ENCODE data around the gene TMTC2. TPM values are rescaled to one million over a fixed set of nuclear protein-coding genes. Genes with fewer than 3 reads are reported as not detected.

TMTC2 gene
- total RNA-seq, 1 donor from 2014 or later, result 3.6 TPM

- peaks cover 21% of the 10 kb centered on the region for H3K4me1 Mint-ChIP-seq (ENCODE audit: unreplicated experiment)
- no peak for TF ChIP-seq CTCF (IDR thresholded peaks at IDR 0.05; ENCODE audit: unreplicated experiment)
- H3K36me3 Mint-ChIP-seq (ENCODE audit: low read depth, unreplicated experiment), result no peaks in the 10 kb centered on the region
- no peaks in the 10 kb centered on the region for H3K27me3 Mint-ChIP-seq (ENCODE audit: unreplicated experiment)
- H3K9me3 Mint-ChIP-seq (ENCODE audit: unreplicated experiment), result no peaks in the 10 kb centered on the region
- no peak overlapping the region for H3K4me3 Mint-ChIP-seq (ENCODE audit: unreplicated experiment)
- H3K27ac Mint-ChIP-seq (ENCODE audit: unreplicated experiment), result no peak overlapping the region
- DNase-seq (ENCODE audit: low spot score), result no peak
Measured at GRCh38 chr12:83089575-83089974, 402.9 kb downstream of the TMTC2 start.

GRCh38 chr12:83092129-83092528 lies 405.4 kb downstream of the TMTC2 start:
- Mint-ChIP-seq H3K27ac (ENCODE audit: unreplicated experiment) (peak overlapping the region; percentile 8), H3K9me3 (ENCODE audit: unreplicated experiment) (no peaks in the 10 kb centered on the region), H3K4me3 (ENCODE audit: unreplicated experiment) (no peak overlapping the region), H3K4me1 (ENCODE audit: unreplicated experiment) (peaks cover 21% of the 10 kb centered on the region), H3K27me3 (ENCODE audit: unreplicated experiment) (no peaks in the 10 kb centered on the region), H3K36me3 (ENCODE audit: low read depth, unreplicated experiment) (no peaks in the 10 kb centered on the region)
- TF ChIP-seq CTCF (IDR thresholded peaks at IDR 0.05; ENCODE audit: unreplicated experiment), result no peak
- DNase-seq (ENCODE audit: low spot score), result no peak

- no peak for TF ChIP-seq CTCF (IDR thresholded peaks at IDR 0.05; ENCODE audit: unreplicated experiment)
- H3K9me3 Mint-ChIP-seq (ENCODE audit: unreplicated experiment), result no peaks in the 10 kb centered on the region
- H3K4me1 Mint-ChIP-seq (ENCODE audit: unreplicated experiment), result peaks cover 22% of the 10 kb centered on the region
Measured at GRCh38 chr12:83092606-83093005, 405.9 kb downstream of the TMTC2 start.

GRCh38 chr12:83093426-83093825 lies 406.7 kb downstream of the TMTC2 start:
- DNase-seq (ENCODE audit: low spot score), result no peak
- peaks cover 26% of the 10 kb centered on the region for H3K4me1 Mint-ChIP-seq (ENCODE audit: unreplicated experiment)
- H3K4me3 Mint-ChIP-seq (ENCODE audit: unreplicated experiment), result no peak overlapping the region
- no peaks in the 10 kb centered on the region for H3K36me3 Mint-ChIP-seq (ENCODE audit: low read depth, unreplicated experiment)
- H3K27ac Mint-ChIP-seq (ENCODE audit: unreplicated experiment), result no peak overlapping the region
- H3K9me3 Mint-ChIP-seq (ENCODE audit: unreplicated experiment), result no peaks in the 10 kb centered on the region
- no peaks in the 10 kb centered on the region for H3K27me3 Mint-ChIP-seq (ENCODE audit: unreplicated experiment)
- no peak for TF ChIP-seq CTCF (IDR thresholded peaks at IDR 0.05; ENCODE audit: unreplicated experiment)

More at GRCh38 chr12:83092606-83093005, 405.9 kb downstream of the TMTC2 start:
- H3K4me3 Mint-ChIP-seq (ENCODE audit: unreplicated experiment), result no peak overlapping the region
- no peaks in the 10 kb centered on the region for H3K27me3 Mint-ChIP-seq (ENCODE audit: unreplicated experiment)
- no peaks in the 10 kb centered on the region for H3K36me3 Mint-ChIP-seq (ENCODE audit: low read depth, unreplicated experiment)
- DNase-seq (ENCODE audit: low spot score), result no peak
- H3K27ac Mint-ChIP-seq (ENCODE audit: unreplicated experiment), result no peak overlapping the region

GRCh38 chr12:83097643-83098342 lies 411.1 kb downstream of the TMTC2 start:
- H3K36me3 Mint-ChIP-seq (ENCODE audit: low read depth, unreplicated experiment), result no peaks in the 10 kb centered on the region

More at GRCh38 chr12:83097643-83098342, 411.1 kb downstream of the TMTC2 start:
- no peak for DNase-seq (ENCODE audit: low spot score)
- no peak for TF ChIP-seq CTCF (IDR thresholded peaks at IDR 0.05; ENCODE audit: unreplicated experiment)
- H3K27me3 Mint-ChIP-seq (ENCODE audit: unreplicated experiment), result no peaks in the 10 kb centered on the region
- no peak overlapping the region for H3K4me3 Mint-ChIP-seq (ENCODE audit: unreplicated experiment)
- no peaks in the 10 kb centered on the region for H3K9me3 Mint-ChIP-seq (ENCODE audit: unreplicated experiment)
- no peak overlapping the region for H3K27ac Mint-ChIP-seq (ENCODE audit: unreplicated experiment)
- H3K4me1 Mint-ChIP-seq (ENCODE audit: unreplicated experiment), result peaks cover 25% of the 10 kb centered on the region
